NCI-H2171 (cell line): ENCODE measurements around the gene EFHD1.
"Not testable (repeated sequence)": the region's sequence is repeated elsewhere in the genome, so short reads cannot be mapped to it uniquely, and the experiment has no call there.

Source experiments
- DNase-seq: peaks from one replicate; lab custom pipeline; 2025; lab: John Stamatoyannopoulos, UW

The EFHD1 gene

GRCh38 chr2:232652505-232652851, 19.1 kb downstream of the EFHD1 start:
- DNase-seq = no peak

DNA sequence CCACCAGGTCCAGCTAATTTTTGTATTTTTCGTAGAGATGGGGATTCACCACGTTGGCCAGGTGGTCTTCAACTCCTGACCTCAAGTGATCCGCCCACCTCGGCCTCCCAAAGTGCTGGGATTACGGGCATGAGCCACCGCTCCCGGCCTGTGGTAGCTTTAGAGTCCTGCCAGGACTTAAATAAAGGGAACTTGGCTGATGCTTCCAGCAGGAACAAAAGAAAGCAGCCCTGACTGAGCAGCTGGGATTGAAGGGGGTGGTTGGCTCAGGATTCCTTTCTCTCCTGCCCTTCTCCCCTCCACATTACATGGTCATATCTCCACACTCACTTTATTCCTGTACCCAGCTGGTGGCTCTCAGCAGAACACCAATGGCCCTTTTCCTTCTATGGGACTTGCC, 20.0 kb downstream of the EFHD1 start:
- DNase-seq = no peak

GRCh38 chr2:232655392-232655791, 22.0 kb downstream of the EFHD1 start:
- DNase-seq = no peak

- DNase-seq = no peak
These were observed 24.9 kb downstream of the EFHD1 start for GRCh38 chr2:232658217-232658785.

DNA sequence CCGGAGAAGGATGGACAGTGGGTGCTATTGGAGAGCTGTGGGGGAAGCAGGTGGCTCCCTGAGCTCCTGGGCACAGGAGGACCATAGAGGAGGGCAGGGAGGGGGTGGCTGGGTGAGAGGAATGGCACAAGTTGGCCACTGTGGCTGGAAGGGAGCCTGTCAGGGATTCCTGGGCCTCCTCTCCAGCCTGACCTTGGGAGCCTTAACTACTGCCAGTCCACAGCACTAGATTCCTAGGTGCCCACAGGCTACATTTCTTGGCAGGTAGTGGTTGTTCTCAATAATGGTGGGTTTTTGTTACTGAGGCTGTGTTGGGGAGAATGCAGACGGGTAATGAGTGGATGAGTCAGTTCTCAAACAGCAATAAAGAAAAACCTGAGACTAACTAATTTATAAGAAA, 26.0 kb downstream of the EFHD1 start:
- no peak for DNase-seq

- DNase-seq = no peak
These were observed 29.3 kb downstream of the EFHD1 start for GRCh38 chr2:232662486-232663260.

DNA sequence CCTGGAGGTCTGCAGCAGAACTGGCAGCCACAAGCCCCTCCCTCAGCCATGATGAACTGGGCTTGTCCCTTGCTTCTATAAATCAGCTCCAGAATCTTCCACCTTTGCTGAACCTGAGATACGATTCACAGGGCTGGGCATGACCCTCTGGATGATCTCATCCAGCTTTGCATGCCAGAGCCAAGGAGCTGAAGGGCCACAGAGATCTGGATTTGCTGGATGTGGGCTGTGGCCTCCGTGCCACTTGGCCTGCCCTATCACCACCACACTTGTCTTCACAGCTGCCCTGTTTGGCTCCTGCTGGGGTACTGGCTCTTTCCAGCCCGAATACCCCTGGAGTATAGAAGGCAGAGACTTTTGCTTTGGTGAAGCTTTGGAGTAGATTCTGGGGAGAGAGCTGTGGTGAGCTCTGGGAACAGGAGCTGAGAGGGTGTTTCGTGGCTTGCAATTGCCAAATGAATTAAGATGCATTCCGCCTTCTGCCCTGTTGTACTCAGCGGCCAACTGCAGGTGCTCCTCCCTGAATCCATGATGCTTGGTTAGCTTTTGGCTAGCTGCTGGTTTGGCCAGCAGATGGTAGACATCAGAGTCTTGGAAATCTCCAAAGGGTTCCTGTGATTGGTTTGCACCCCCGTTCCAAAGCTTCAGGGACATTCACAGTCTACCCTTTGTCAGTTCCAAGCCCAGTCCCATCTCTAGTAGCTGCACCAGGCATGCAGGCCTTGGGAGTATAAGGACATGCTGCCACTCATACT, 32.8 kb downstream of the EFHD1 start:
- no peak for DNase-seq

GRCh38 chr2:232667989-232668583, 34.7 kb downstream of the EFHD1 start:
- no peak for DNase-seq

DNA sequence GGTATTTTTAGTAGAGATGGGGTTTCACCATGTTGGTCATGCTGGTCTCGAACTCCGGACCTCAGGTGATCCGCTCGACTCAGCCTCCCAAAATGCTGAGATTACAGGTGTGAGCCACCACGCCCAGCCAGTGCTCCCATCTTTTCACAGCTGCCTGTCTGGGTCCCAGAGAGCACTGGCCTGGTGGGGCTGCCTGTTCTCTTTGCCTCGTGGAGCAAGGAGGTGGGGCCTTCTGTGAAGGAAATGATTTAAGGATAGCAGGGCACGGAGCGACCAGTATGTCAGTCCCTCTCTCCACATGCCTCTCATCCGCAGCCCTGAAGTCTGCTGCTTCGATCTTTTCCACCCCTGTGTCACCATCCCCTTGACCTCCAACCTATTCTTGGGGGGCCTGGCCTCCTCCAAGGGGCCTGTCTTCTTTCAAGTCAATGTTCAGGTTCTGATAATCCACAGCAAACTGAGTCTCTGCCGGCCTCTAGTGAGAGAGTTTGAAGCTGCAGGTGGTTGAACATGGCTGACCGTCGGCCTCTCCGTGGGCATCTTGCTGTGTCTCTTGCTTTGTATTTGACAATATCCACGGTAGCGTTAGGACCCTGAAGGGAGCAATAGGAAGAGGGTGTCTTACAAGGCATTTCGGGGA, 35.5 kb downstream of the EFHD1 start:
- DNase-seq = no peak

- no peak for DNase-seq
These were observed 39.2 kb downstream of the EFHD1 start for GRCh38 chr2:232672588-232672987.

GRCh38 chr2:232674491-232674890, 41.1 kb downstream of the EFHD1 start:
- DNase-seq = no peak

- no peak for DNase-seq
These were observed 42.0 kb downstream of the EFHD1 start for GRCh38 chr2:232675381-232675780.

DNA sequence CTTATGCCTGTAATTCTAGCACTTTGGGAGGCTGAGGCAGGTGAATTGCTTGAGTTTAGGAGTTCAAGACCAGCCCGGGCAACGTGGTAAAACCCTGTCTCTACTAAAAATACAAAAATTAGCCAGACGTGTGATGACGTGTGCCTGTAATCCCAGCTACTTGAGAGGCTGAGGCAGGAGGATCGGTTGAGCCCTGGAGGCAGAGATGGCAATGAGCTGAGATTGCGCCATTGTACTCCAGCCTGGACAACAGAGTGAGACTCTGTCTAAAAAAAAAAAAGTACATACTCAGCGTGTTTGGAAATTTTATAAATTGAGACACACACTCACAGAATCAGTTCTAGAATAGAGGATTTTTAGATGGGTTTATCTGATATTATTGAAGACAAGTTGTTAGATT, 46.6 kb downstream of the EFHD1 start:
- DNase-seq = no peak

DNA sequence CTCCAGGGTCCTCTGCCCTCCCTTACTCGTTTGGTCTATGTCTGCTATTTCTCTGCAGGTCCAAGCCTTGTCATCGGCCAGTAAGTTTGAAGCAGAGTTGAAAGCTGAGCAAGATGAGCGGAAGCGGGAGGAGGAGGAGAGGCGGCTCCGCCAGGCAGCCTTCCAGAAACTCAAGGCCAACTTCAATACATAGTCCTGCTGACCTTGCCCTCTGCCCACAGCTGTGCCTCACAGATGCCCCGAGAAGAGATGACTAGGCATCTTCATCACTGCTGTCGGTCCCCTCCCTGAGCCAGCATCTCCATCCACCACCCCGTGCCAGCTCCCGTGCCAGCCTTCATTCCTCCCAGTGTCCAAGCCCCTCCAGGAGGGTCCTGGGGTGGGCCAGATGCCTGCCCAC, 48.1 kb downstream of the EFHD1 start:
- DNase-seq = no peak

- DNase-seq = no peak
These were observed 50.0 kb downstream of the EFHD1 start for GRCh38 chr2:232683368-232683767.

GRCh38 chr2:232685391-232685790, 52.0 kb downstream of the EFHD1 start:
- not testable (repeated sequence) for DNase-seq

DNA sequence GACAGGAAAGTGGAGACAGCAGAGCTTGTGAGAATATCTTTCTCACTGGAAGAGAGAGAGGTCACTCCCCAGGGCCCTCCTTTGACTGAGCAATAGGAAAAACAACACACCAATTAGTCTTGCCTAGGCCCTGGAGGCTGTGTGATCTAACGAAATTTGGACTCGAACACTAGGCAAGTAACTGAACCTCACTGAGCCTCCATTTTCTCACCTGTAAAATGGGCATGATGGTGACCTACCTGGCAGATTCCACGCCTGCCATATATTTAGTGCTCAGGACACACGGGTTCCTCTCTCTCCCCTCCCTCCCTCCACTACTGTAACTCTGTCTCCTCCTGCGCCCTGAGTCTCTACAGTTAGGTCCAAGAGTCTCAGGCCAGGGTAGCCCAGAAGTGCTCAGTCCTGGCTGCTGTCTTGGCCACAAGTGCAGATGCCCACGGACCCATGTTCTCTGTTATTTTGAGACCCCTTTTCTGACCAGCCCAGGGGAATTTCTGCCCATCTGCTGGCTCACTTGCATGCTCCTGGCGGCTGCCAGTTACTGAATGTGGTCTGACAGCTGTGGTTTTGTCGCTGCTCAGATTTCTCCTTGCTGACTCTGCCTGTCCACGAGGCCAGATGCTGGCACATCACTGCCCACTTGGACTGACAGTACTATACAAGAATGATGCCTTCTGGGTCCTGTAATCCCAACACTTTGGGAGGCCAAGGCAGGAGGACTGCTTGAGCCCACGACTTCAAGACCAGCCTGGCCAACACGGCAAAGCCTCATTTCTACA, 54.2 kb downstream of the EFHD1 start:
- DNase-seq = no peak

GRCh38 chr2:232688201-232688600, 54.8 kb downstream of the EFHD1 start:
- DNase-seq = no peak

GRCh38 chr2:232689152-232689910, 55.9 kb downstream of the EFHD1 start:
- peak; percentile 38 for DNase-seq

GRCh38 chr2:232691117-232691516, 57.7 kb downstream of the EFHD1 start:
- DNase-seq = not testable (repeated sequence)

GRCh38 chr2:232693344-232693743, 59.9 kb downstream of the EFHD1 start:
- no peak for DNase-seq
